Measurements from ENCODE around the gene DHRS1. TPM values are rescaled to one million over a fixed set of nuclear protein-coding genes. Genes with fewer than 3 reads are reported as not detected.
"Not testable (repeated sequence)": the region's sequence is repeated elsewhere in the genome, so short reads cannot be mapped to it uniquely, and the experiment has no call there.

The DHRS1 gene
- total RNA-seq, 1 experiment from 2014 or later = 19.7 TPM

- CTCF ChIA-PET = interaction anchor here (0.6 to 3.3 kb wide), 3 partner anchors 89 to 101 kb away, joined by 3 to 46 read pairs (median 9); partner anchors contain the start of genes CBLN3, KHNYN and TINF2
- peaks cover 8% of the 10 kb centered on the region for H3K36me3 Mint-ChIP-seq (ENCODE audit: insufficient read depth, unreplicated experiment)
- H3K27me3 Mint-ChIP-seq (ENCODE audit: unreplicated experiment) = no peaks in the 10 kb centered on the region
- TF ChIP-seq CTCF (IDR thresholded peaks at IDR 0.05; ENCODE audit: unreplicated experiment) = no peak
- H3K9me3 Mint-ChIP-seq (ENCODE audit: low read depth, unreplicated experiment) = no peaks in the 10 kb centered on the region
- H3K27ac Mint-ChIP-seq (ENCODE audit: unreplicated experiment) = no peak overlapping the region
- BruUV-seq (replicated peaks) = no TSS peak
- peaks cover 29% of the 10 kb centered on the region for H3K4me1 Mint-ChIP-seq (ENCODE audit: low read depth, unreplicated experiment)
- no peak overlapping the region for H3K4me3 Mint-ChIP-seq (ENCODE audit: low read depth, unreplicated experiment)
- no peak for DNase-seq
- intact Hi-C loops (cut with micrococcal nuclease; ENCODE audit: unreplicated experiment) = loop anchor here (5.0 kb wide), 2 partner anchors 36 to 346 kb away; partner anchors contain the start of gene NFATC4
These were observed 31.5 kb upstream of the DHRS1 start for GRCh38 chr14:24330973-24331674.

- intact Hi-C loops (cut with micrococcal nuclease; ENCODE audit: unreplicated experiment) = loop anchor here (5.0 kb wide), 2 partner anchors 38 to 348 kb away; partner anchors contain the start of gene NFATC4
- no peak for DNase-seq
- CTCF ChIA-PET = no interaction called here
- no peak overlapping the region for H3K27ac Mint-ChIP-seq (ENCODE audit: unreplicated experiment)
- peaks cover 8% of the 10 kb centered on the region for H3K36me3 Mint-ChIP-seq (ENCODE audit: insufficient read depth, unreplicated experiment)
- H3K27me3 Mint-ChIP-seq (ENCODE audit: unreplicated experiment) = no peaks in the 10 kb centered on the region
- peaks cover 15% of the 10 kb centered on the region for H3K4me1 Mint-ChIP-seq (ENCODE audit: low read depth, unreplicated experiment)
- no peak overlapping the region for H3K4me3 Mint-ChIP-seq (ENCODE audit: low read depth, unreplicated experiment)
- BruUV-seq (replicated peaks) = no TSS peak
- H3K9me3 Mint-ChIP-seq (ENCODE audit: low read depth, unreplicated experiment) = no peaks in the 10 kb centered on the region
- TF ChIP-seq CTCF (IDR thresholded peaks at IDR 0.05; ENCODE audit: unreplicated experiment) = no peak
These were observed 30.2 kb upstream of the DHRS1 start for GRCh38 chr14:24329736-24330135.

GRCh38 chr14:24329073-24329663 lies 29.6 kb upstream of the DHRS1 start:
- peaks cover 15% of the 10 kb centered on the region for H3K4me1 Mint-ChIP-seq (ENCODE audit: low read depth, unreplicated experiment)
- DNase-seq = no peak
- TF ChIP-seq CTCF (IDR thresholded peaks at IDR 0.05; ENCODE audit: unreplicated experiment) = no peak
- H3K9me3 Mint-ChIP-seq (ENCODE audit: low read depth, unreplicated experiment) = no peaks in the 10 kb centered on the region
- CTCF ChIA-PET = interaction anchor here (2.6 kb wide), 1 partner anchor 102 kb away, joined by 12 read pairs; no protein-coding TSS in a partner anchor
- H3K36me3 Mint-ChIP-seq (ENCODE audit: insufficient read depth, unreplicated experiment) = peaks cover 8% of the 10 kb centered on the region
- H3K27ac Mint-ChIP-seq (ENCODE audit: unreplicated experiment) = no peak overlapping the region
- no peaks in the 10 kb centered on the region for H3K27me3 Mint-ChIP-seq (ENCODE audit: unreplicated experiment)
- BruUV-seq (replicated peaks) = no TSS peak
- no peak overlapping the region for H3K4me3 Mint-ChIP-seq (ENCODE audit: low read depth, unreplicated experiment)
- intact Hi-C loops (cut with micrococcal nuclease; ENCODE audit: unreplicated experiment) = no loop called here

- CTCF ChIA-PET = interaction anchor here (0.6 to 2.6 kb wide), 2 partner anchors 104 to 115 kb away, joined by 3 to 12 read pairs; no protein-coding TSS in a partner anchor
- H3K27me3 Mint-ChIP-seq (ENCODE audit: unreplicated experiment); H3K36me3 Mint-ChIP-seq (ENCODE audit: insufficient read depth, unreplicated experiment); H3K4me3 Mint-ChIP-seq (ENCODE audit: low read depth, unreplicated experiment); H3K27ac Mint-ChIP-seq (ENCODE audit: unreplicated experiment); H3K9me3 Mint-ChIP-seq (ENCODE audit: low read depth, unreplicated experiment); BruUV-seq (replicated peaks): not testable (repeated sequence)
- peak; percentile 56 for DNase-seq
- H3K4me1 Mint-ChIP-seq (ENCODE audit: low read depth, unreplicated experiment) = peaks cover 12% of the 10 kb centered on the region
- intact Hi-C loops (cut with micrococcal nuclease; ENCODE audit: unreplicated experiment) = loop anchor here (1.0 kb wide), 1 partner anchor 108 kb away; no protein-coding TSS in a partner anchor
- TF ChIP-seq CTCF (IDR thresholded peaks at IDR 0.05; ENCODE audit: unreplicated experiment) = peak; percentile 46
These were observed 28.3 kb upstream of the DHRS1 start for GRCh38 chr14:24327914-24328313.
